ENCODE results near the gene ARMC9. TPM values are rescaled to one million over a fixed set of nuclear protein-coding genes. Genes with fewer than 3 reads are reported as not detected.
A peak's percentile ranks its signal among the peaks of the same experiment; 100 is the strongest.

ARMC9 gene
- total RNA-seq, 1 donor from 2014 or later = 4.2 TPM

DNA sequence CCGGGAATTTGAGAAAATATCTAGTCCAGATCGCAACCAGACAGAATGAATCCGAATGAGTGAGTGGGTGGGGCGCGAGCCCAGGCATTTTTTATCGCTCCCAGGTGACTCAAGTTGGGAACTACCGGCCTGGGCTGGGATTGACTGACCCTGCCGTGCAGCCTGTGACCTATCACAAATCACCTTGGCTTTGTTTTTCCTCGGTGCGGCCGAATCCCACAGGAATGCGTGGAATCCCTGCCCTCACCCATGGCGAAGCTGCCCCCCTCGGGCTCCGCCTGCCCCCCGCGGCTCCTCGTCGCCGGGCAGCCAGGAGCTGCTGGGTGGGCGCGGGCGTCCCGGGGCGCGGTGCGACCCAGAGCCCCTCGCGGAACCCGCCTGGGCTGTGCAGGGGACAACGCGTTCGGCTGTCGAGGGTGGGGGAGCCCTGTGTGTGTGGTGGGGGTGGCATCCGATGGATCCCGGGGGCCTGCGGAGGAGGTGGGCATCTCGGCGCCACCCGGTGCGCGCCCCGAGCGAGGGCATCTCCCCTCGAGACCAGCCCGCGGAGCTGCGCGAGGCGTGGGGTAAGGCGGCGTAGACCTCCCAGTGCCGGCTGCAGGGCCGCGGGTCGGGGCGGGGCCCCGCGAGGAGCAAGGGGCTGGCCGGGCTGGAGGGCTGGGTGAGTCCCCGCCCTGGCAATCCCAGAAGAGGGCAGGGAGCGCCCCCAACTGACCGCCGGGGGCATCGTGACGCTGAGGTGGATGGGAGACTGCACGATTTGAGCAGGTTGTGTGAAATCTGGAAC lies 213.6 kb downstream of the ARMC9 start:
- DNase-seq (ENCODE audit: low read depth in 2 of 2) = peak; percentile 79 to 85

DNA sequence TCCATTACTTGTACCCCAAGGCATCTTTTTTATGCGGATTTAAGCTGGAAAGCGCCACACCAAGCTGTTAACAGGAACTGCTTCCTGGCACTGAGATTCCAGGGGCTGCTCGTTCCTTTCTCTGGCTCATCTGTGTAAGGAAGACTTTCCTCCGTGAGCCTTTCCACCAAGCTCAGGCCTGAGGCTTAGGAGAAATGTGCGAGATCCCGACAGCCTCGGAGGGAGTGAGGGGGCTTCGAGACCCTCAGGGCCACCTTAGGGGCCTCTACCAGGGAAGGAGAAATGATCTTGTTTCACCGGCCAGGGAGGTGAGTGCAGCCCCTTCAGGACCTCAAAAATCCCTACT lies 214.2 kb downstream of the ARMC9 start:
- no peak for DNase-seq (ENCODE audit: low read depth in 2 of 2)

DNA sequence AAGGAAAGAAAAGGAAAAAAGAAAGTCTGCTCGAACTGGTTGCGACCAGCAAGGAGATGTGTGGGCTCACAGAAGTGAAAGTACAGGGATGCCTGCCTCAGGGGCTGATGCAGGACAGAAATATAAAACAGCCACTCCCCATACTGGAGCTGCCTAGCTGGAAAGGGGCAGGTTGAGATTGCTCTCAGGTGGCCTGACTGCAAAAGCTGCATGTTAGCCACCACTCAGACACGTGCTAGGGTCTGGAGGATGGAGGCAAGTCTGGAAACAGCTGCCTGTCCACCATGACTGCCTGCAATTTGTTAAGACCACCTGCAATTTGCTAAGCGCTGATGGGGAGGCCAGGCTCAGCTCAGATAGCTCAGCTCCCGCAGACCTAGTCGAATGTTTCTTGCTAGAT lies 215.0 kb downstream of the ARMC9 start:
- DNase-seq (ENCODE audit: low read depth in 2 of 2) = no peak

DNA sequence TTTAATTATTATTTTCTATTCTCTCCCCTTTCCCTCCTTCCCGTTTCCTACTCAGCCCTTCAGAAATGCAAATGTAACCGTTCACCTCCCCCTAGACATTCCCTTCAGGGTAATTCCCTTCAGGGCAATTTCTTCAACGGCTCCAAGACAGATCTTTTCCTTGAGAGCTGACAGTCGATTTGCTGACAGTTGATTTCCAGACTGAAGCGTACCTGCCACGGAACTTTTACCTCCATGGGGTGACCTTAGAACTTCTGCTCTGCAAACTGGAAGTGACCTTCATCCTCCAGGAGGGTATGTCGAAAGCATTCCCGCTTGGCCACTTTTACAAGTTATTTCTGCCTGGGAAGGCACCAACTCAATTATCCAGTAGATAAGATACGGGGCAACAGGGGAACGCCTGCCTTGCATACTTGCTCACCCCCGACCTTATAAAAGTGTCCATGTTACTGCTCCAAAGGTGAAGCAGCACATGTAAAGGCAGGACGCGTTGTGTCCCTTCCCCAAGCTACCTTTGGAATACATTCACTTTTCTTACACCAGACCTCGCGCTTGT lies 215.6 kb downstream of the ARMC9 start:
- no peak for DNase-seq (ENCODE audit: low read depth in 2 of 2)

DNA sequence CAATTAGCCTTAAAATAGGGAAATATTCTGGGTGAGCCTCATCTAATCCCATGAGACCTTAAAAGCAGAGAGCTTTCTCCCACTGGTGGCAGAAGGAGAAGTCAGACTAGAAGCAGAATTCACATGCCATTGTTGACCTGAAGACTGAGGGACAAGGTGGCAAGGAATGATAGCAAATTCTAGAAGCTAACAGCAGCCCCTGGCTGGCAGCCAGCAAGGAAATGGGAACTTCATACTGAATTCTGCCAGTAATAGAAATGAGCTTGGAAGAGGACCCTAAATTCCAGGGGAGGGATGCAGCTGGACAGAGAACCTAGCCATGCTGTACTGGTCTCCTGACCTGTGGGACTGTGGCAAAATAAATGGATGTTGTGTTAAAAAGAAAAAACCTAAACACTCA lies 216.6 kb downstream of the ARMC9 start:
- peak in 1 of 2 donors; percentile 22 for DNase-seq (ENCODE audit: low read depth in 2 of 2)

DNA sequence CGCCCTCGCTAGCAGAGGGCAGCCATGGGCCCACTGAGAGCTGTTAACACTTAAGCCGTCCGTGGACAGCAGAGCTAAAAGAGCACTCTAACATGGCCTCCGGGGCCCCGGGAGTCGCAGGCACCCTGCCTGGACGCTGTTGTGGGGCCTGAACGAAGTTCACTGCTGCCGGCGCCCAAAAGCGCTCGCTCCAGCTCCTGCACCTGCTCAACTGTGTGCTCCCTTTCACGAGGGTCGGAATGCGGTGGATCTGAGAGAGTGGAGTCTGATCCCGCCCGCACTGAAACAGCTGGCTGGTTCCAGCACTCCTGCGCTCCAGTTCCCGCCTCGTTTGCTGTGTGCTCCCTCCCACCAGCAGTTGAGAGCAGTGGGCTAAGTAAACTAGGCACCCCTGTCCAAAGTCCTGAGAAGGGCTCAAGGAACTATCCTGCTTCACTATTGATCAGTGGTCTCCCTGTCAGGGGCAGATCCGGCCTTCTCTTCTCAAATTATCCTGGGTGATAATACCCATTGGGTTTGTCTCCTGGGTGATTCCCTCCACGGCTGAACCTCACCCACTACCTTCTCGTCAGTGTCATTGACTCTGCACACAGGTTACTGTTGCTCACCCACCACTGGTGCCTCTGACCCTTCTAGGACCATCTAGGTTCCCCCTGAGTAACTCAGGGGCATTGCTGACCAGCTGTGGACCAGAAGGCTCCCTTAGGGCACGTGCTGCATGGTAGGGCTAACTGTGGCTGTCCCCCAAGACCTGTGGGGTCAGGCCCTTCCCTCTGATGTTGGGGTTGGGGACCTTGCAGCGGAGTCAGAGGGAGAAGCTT lies 220.6 kb downstream of the ARMC9 start:
- DNase-seq (ENCODE audit: low read depth in 2 of 2) = no peak

DNA sequence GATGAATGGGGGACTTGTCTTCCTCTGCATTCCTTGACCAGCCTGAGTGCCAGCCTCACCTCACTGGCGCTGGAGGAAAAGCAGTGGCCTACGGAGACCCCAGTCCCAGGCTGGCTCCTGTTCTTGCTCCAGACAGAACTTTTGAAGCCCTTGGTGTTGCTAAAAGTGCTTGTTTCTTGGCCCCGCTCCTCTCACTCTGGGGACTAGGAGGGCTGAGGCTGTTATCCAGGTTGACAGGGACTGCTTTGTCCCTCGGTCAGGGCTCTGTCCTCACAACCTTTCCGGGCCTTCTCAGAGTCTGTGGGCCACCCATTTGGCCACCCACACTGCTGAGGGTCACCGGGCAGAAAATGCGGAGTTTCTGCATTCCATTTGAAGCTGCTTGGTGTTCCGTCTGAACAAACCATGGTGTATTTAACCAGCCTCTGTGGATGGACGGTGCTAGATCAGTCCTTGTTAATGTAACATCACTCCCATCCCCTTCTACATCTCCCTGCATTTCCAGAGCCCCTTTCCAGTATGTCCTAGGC lies 222.7 kb downstream of the ARMC9 start:
- DNase-seq (ENCODE audit: low read depth in 2 of 2) = no peak

DNA sequence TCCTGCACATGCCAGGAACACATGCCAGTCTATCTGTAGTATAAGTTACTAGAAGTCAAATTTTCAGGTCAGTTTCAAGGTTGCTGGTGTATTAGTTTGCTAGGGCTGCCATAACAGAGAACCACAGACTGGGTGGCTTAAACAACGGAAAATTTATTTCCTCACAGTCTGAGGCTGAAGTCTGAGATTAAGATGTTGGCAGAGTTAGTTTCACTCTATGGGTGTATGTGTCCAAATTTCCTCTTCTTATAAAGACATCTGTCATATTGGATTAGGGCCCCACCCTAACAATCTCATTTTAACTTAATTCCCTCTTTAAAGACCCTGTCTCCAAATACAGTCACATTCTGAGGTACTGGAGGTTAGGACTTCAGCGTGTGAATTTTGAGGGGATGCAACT lies 223.6 kb downstream of the ARMC9 start:
- DNase-seq (ENCODE audit: low read depth in 2 of 2) = no peak

DNA sequence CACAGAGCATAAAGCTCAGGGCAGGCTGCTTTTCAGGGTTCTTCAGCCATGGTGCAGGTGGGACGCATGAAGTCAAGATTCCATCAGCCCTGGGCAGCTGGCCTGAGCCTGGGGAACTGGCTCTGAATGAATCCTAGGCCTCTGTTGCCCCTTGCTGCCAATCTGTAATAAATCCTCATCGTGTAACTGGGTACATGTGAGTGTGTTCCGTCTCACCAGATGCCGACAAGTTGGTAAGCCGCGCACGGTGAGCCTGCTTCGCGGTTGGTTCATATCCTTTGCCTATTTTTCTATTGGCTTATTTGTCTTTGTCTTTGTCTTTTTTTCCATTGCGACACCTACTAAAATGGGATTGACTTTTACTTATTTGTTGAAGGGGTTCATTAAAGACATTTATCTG lies 224.7 kb downstream of the ARMC9 start:
- no peak for DNase-seq (ENCODE audit: low read depth in 2 of 2)

Other genes starting within 250 kb of the ARMC9 start
- gene SPATA3, start 202.5 kb upstream of the ARMC9 start, total RNA-seq = not detected in 2 replicates
- 2.0 and 3.4 TPM in 2 replicates for gene C2orf72, start 161.1 kb upstream of the ARMC9 start, total RNA-seq
- 103 and 115 TPM in 2 replicates for gene PSMD1, start 141.8 kb upstream of the ARMC9 start, total RNA-seq
- gene HTR2B, start 73.6 kb upstream of the ARMC9 start, total RNA-seq = 2.0 and 3.0 TPM in 2 replicates
- gene B3GNT7, start 197.1 kb downstream of the ARMC9 start, total RNA-seq = 4.4 and 20.4 TPM in 2 replicates

All from lung microvascular endothelial cell (primary cell).